Endothelial cell (in vitro differentiated cells): Measurements from ENCODE around the gene LUC7L. TPM values are rescaled to one million over a fixed set of nuclear protein-coding genes. Genes with fewer than 3 reads are reported as not detected.
"Not testable (repeated sequence)": the region's sequence is repeated elsewhere in the genome, so short reads cannot be mapped to it uniquely, and the experiment has no call there.

Source experiments
- DNase-seq: peaks from one replicate; pipeline ENCODE4 v3.0.0; 2021; ENCODE audit warnings: low spot score
- H3K27ac Mint-ChIP-seq: one replicate; pipeline ENCODE4 v1.8.0; 2021; ENCODE audit warnings: mixed read lengths, inconsistent platforms; ENCODE audit not compliant: unreplicated experiment
- H3K27me3 Mint-ChIP-seq: one replicate; pipeline ENCODE4 v1.8.0; 2021; ENCODE audit warnings: mild to moderate bottlenecking, moderate library complexity, mixed read lengths, inconsistent platforms; ENCODE audit not compliant: unreplicated experiment
- H3K36me3 Mint-ChIP-seq: one replicate; pipeline ENCODE4 v1.8.0; 2021; ENCODE audit warnings: mild to moderate bottlenecking, low read depth, mixed read lengths, inconsistent platforms; ENCODE audit not compliant: unreplicated experiment
- H3K4me1 Mint-ChIP-seq: one replicate; pipeline ENCODE4 v1.8.0; 2021; ENCODE audit warnings: mild to moderate bottlenecking, mixed read lengths, inconsistent platforms; ENCODE audit not compliant: unreplicated experiment
- H3K4me3 Mint-ChIP-seq: one replicate; pipeline ENCODE4 v1.8.0; 2021; ENCODE audit warnings: mild to moderate bottlenecking, mixed read lengths, inconsistent platforms; ENCODE audit not compliant: unreplicated experiment
- H3K9me3 Mint-ChIP-seq: one replicate; pipeline ENCODE4 v1.8.0; 2021; ENCODE audit warnings: mixed read lengths, inconsistent platforms; ENCODE audit not compliant: unreplicated experiment
- total RNA-seq: library from RNA; stranded (reverse); fragmentation: NEBNext Ultra II Directional; extraction: Animal tissue kit (Norgen Biotek cat#: 25700); gene quantifications from one replicate; pipeline ENCODE4 v1.2.1, GENCODE V29; 2021; ENCODE audit not compliant: unreplicated experiment
- TF ChIP-seq, protein P1 (sequence below): fragments of 200-600 bp; sonication (generic); IDR thresholded peaks from one replicate; pipeline ENCODE4 v1.5.0; 2021; ENCODE audit warnings: antibody characterized with exemption; ENCODE audit not compliant: unreplicated experiment

The LUC7L gene
- total RNA-seq, 1 donor from 2014 or later = 92.2 TPM

DNA sequence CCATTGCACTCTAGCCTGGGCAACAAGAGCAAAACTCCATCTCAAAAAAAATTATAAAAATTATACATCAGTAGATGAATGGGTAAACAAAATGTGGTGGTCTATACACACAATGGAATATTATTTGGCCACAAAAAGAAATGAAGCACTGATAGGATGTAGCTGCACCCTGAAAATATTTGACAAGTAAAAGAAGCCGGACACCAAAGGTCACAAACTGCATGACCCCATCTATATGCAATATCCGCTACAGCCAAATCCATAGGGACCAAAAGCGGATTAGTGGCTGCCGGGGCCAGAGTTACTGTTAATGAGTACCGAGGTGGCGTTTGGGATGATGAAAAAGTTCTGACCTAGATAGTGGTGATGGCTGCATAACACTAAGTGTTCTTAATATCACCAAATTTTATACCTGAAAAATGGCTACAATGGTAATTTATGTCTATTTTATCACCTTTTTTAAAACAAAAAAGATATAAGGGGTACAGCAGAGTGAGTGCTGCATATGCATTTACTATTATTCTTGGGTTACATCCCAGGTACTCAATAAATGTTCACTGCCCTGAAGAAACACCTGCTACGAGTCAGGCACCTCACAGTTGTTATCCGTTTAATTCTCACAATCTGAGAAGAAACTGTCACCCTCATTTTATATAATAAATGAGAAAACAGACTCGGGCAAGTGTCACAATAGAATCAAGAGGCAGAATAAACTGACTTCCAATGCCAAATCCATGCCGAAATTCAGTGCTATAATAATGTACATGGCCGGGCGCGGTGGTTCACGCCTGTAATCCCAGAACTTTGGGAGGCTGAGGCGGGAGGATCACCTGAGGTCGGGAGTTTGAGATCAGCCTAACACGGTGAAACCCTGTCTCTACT lies 49.8 kb downstream of the LUC7L start:
- no peak for DNase-seq
- H3K36me3 Mint-ChIP-seq = peaks cover 4% of the 10 kb centered on the region
- H3K27ac Mint-ChIP-seq = no peak overlapping the region
- H3K9me3 Mint-ChIP-seq = no peaks in the 10 kb centered on the region
- no peak overlapping the region for H3K4me3 Mint-ChIP-seq
- peaks cover 2% of the 10 kb centered on the region for H3K4me1 Mint-ChIP-seq
- TF ChIP-seq, protein P1, sequence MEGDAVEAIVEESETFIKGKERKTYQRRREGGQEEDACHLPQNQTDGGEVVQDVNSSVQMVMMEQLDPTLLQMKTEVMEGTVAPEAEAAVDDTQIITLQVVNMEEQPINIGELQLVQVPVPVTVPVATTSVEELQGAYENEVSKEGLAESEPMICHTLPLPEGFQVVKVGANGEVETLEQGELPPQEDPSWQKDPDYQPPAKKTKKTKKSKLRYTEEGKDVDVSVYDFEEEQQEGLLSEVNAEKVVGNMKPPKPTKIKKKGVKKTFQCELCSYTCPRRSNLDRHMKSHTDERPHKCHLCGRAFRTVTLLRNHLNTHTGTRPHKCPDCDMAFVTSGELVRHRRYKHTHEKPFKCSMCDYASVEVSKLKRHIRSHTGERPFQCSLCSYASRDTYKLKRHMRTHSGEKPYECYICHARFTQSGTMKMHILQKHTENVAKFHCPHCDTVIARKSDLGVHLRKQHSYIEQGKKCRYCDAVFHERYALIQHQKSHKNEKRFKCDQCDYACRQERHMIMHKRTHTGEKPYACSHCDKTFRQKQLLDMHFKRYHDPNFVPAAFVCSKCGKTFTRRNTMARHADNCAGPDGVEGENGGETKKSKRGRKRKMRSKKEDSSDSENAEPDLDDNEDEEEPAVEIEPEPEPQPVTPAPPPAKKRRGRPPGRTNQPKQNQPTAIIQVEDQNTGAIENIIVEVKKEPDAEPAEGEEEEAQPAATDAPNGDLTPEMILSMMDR = no peak
- H3K27me3 Mint-ChIP-seq = peaks cover 18% of the 10 kb centered on the region

DNA sequence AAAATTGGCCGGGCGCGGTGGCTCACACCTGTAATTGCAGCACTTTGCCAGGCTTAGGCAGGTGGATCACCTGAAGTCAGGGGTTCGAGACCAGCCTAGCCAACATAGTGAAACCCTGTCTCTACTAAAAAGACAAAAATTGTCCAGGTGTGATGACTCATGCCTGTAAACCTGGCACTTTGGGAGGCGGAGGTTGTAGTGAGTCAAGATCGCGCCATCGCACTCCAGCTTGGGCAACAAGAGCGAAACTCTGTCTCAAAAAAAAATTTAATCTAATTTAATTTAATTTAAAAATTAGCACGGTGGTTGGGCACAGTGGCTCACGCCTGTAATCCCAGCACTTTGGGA lies 50.6 kb downstream of the LUC7L start:
- no peak for DNase-seq
- no peak overlapping the region for H3K27ac Mint-ChIP-seq
- no peak overlapping the region for H3K4me3 Mint-ChIP-seq
- H3K36me3 Mint-ChIP-seq = peaks cover 4% of the 10 kb centered on the region
- TF ChIP-seq, protein P1 = no peak
- H3K4me1 Mint-ChIP-seq = peaks cover 3% of the 10 kb centered on the region
- H3K27me3 Mint-ChIP-seq = peaks cover 19% of the 10 kb centered on the region
- H3K9me3 Mint-ChIP-seq = no peaks in the 10 kb centered on the region

DNA sequence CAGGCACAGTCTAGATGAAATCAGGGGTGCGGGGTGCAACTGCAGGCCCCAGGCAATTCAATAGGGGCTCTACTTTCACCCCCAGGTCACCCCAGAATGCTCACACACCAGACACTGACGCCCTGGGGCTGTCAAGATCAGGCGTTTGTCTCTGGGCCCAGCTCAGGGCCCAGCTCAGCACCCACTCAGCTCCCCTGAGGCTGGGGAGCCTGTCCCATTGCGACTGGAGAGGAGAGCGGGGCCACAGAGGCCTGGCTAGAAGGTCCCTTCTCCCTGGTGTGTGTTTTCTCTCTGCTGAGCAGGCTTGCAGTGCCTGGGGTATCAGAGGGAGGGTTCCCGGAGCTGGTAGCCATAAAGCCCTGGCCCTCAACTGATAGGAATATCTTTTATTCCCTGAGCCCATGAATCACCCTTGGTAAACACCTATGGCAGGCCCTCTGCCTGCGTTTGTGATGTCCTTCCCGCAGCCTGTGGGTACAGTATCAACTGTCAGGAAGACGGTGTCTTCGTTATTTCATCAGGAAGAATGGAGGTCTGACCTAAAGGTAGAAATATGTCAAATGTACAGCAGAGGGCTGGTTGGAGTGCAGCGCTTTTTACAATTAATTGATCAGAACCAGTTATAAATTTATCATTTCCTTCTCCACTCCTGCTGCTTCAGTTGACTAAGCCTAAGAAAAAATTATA lies 51.1 kb downstream of the LUC7L start:
- no peak for DNase-seq

DNA sequence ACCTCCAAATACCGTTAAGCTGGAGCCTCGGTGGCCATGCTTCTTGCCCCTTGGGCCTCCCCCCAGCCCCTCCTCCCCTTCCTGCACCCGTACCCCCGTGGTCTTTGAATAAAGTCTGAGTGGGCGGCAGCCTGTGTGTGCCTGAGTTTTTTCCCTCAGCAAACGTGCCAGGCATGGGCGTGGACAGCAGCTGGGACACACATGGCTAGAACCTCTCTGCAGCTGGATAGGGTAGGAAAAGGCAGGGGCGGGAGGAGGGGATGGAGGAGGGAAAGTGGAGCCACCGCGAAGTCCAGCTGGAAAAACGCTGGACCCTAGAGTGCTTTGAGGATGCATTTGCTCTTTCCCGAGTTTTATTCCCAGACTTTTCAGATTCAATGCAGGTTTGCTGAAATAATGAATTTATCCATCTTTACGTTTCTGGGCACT lies 51.8 kb downstream of the LUC7L start:
- Mint-ChIP-seq H3K9me3 (no peaks in the 10 kb centered on the region), H3K36me3 (peaks cover 4% of the 10 kb centered on the region), H3K27me3 (peaks cover 19% of the 10 kb centered on the region), H3K27ac (no peak overlapping the region), H3K4me1 (peaks cover 3% of the 10 kb centered on the region), H3K4me3 (no peak overlapping the region)
- DNase-seq = no peak
- TF ChIP-seq, protein P1 = no peak

More for the DNA sequence above, 51.1 kb downstream of the LUC7L start:
- Mint-ChIP-seq H3K4me3 (no peak overlapping the region), H3K36me3 (peaks cover 4% of the 10 kb centered on the region), H3K27ac (no peak overlapping the region), H3K4me1 (peaks cover 3% of the 10 kb centered on the region), H3K9me3 (no peaks in the 10 kb centered on the region), H3K27me3 (peaks cover 19% of the 10 kb centered on the region)
- TF ChIP-seq, protein P1 = no peak

- H3K9me3 Mint-ChIP-seq, H3K4me3 Mint-ChIP-seq, H3K4me1 Mint-ChIP-seq, H3K27ac Mint-ChIP-seq, DNase-seq, H3K36me3 Mint-ChIP-seq: not testable (repeated sequence)
- peaks cover 20% of the 10 kb centered on the region for H3K27me3 Mint-ChIP-seq
Measured at GRCh38 chr16:176477-177382, 52.5 kb downstream of the LUC7L start, which contains the start of gene HBA1. Gene HBA1 (plus strand): TSS chr16:176680. CDS start chr16:176717, 37 bp downstream.

- not testable (repeated sequence) for H3K4me3 Mint-ChIP-seq, H3K36me3 Mint-ChIP-seq, H3K9me3 Mint-ChIP-seq, H3K4me1 Mint-ChIP-seq, DNase-seq, H3K27ac Mint-ChIP-seq
- peaks cover 22% of the 10 kb centered on the region for H3K27me3 Mint-ChIP-seq
Measured at GRCh38 chr16:176006-176405, 53.2 kb downstream of the LUC7L start.
